ENCODE data around the gene GMPR2.

The GMPR2 gene

DNA sequence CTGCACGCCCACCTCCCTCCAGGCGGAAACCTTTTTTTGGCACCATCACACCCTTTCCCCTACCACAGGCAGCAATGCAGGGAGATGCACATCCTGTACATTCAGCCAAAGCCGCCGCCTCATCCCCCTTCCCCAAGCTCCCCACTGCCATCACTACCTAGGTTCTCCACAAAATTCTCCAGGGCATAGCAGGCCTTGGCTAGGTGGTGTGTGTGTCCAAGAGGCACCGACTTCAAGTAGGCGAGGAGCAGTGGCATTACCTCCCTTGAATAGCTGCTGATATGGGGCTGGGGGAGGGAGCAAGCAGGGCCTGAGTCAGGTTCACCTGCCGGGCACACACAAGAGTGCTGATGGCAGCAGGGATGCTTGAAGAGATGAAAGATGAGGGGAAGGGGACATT, 47.7 kb upstream of the GMPR2 start:
- H3K36me3 ChIP-seq (ENCODE audit: insufficient read depth, low read length): peaks cover 74% of the 10 kb centered on the region
- H3K9ac ChIP-seq (ENCODE audit: low read depth, low read length): no peak overlapping the region
- no peak for ATAC-seq (ENCODE audit: insufficient read depth, low read depth)
- H3K4me1 ChIP-seq (ENCODE audit: insufficient read depth, low read length): peaks cover 33% of the 10 kb centered on the region
- H3K27me3 ChIP-seq (ENCODE audit: insufficient read depth, low read length, poor library complexity): no peaks in the 10 kb centered on the region
- H4K20me1 ChIP-seq (ENCODE audit: insufficient read depth, low read length): peaks cover 17% of the 10 kb centered on the region; the same call in 1 of the 2 replicates
- no peaks in the 10 kb centered on the region for H3K9me3 ChIP-seq (ENCODE audit: insufficient read depth, low read length, severe bottlenecking)
- TF ChIP-seq EZH2 (IDR thresholded peaks at IDR 0.05; ENCODE audit: borderline replicate concordance, low read depth, low read length, severe bottlenecking) (no peak), CTCF (IDR thresholded peaks at IDR 0.05; ENCODE audit: borderline replicate concordance, extremely low read depth, low read length, poor library complexity, severe bottlenecking) (no peak)
- no peak overlapping the region for H3K4me2 ChIP-seq (ENCODE audit: insufficient read depth, low read length)
- no peak overlapping the region for H3K27ac ChIP-seq (ENCODE audit: low read length)
- DNase-seq: no peak
- peaks cover 18% of the 10 kb centered on the region for H3K79me2 ChIP-seq (ENCODE audit: insufficient read depth, low read length)
- no peak overlapping the region for H2AFZ ChIP-seq (ENCODE audit: low read depth, low read length)
- H3K4me3 ChIP-seq (ENCODE audit: low read depth in 1 of 2, low read length in 2 of 2): no peak overlapping the region

DNA sequence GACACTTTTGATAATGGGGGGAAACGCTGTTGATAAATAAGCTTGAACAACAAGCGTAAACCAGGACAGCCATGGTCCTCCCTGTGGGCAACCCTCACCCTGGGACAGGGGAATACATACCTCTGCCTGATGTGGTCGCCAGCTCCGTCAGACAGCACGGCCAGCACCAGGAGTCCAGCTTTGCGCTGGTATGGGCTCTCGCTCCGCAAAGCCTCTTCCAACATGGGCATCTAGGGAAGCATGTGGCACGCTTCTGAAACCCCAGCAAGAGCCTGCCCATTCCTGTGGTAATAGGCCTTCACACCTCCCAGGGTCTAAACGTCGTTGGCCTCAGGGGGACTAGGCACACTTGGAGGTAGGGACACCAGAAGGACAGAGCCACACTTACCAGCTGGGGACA, 47.0 kb upstream of the GMPR2 start:
- Histone ChIP-seq H3K4me3 (ENCODE audit: low read depth in 1 of 2, low read length in 2 of 2) (no peak overlapping the region), H3K9ac (ENCODE audit: low read depth, low read length) (no peak overlapping the region), H3K27ac (ENCODE audit: low read length) (no peak overlapping the region), H3K4me2 (ENCODE audit: insufficient read depth, low read length) (no peak overlapping the region), H4K20me1 (ENCODE audit: insufficient read depth, low read length) (peaks cover 14% of the 10 kb centered on the region; the same call in 1 of the 2 replicates), H3K9me3 (ENCODE audit: insufficient read depth, low read length, severe bottlenecking) (no peaks in the 10 kb centered on the region), H3K79me2 (ENCODE audit: insufficient read depth, low read length) (peaks cover 18% of the 10 kb centered on the region), H3K4me1 (ENCODE audit: insufficient read depth, low read length) (peaks cover 39% of the 10 kb centered on the region), H3K27me3 (ENCODE audit: insufficient read depth, low read length, poor library complexity) (no peaks in the 10 kb centered on the region), H3K36me3 (ENCODE audit: insufficient read depth, low read length) (peaks cover 69% of the 10 kb centered on the region), H2AFZ (ENCODE audit: low read depth, low read length) (no peak overlapping the region)
- DNase-seq (no peak), ATAC-seq (ENCODE audit: insufficient read depth, low read depth) (no peak)
- no peak for TF ChIP-seq CTCF (IDR thresholded peaks at IDR 0.05; ENCODE audit: borderline replicate concordance, extremely low read depth, low read length, poor library complexity, severe bottlenecking)
- no peak for TF ChIP-seq EZH2 (IDR thresholded peaks at IDR 0.05; ENCODE audit: borderline replicate concordance, low read depth, low read length, severe bottlenecking)

DNA sequence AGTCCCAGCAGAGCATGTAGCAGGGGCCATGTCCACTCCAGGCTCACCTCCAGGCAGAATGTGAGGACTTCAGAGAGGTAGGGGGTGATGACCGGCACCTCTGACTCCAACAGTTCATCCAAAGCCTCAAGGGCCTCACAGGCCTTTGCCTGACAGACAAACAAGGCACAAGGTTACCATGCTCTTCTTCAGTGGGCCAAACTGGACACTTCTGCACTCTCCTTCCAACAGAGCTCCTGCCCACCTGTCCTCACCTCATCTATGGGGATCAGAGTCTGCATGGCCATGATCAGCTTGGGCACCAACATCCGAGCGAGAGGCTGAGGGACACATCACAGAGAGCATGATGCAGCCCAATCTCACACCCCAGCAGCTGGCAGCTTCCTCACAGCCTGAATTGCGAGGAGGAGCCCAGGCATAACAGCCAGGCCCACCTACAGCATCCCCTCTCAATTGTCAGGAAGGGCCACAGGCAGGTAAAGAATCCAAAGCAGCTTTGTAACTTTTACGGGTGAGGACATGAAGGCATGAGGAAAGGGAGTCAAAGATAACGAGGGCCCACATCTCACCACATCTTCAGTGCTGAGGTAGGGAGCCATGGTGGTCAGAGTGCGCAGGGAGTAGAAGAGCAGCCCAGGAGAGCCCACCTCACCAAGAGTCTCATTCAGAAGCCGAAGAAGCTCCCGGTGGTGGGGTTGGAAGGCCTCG, 45.7 kb upstream of the GMPR2 start:
- peaks cover 62% of the 10 kb centered on the region for H3K36me3 ChIP-seq (ENCODE audit: insufficient read depth, low read length)
- H3K27ac ChIP-seq (ENCODE audit: low read length): no peak overlapping the region
- ATAC-seq (ENCODE audit: insufficient read depth, low read depth) (no peak), DNase-seq (no peak)
- no peak for TF ChIP-seq CTCF (IDR thresholded peaks at IDR 0.05; ENCODE audit: borderline replicate concordance, extremely low read depth, low read length, poor library complexity, severe bottlenecking)
- TF ChIP-seq EZH2 (IDR thresholded peaks at IDR 0.05; ENCODE audit: borderline replicate concordance, low read depth, low read length, severe bottlenecking): no peak
- H3K4me3 ChIP-seq (ENCODE audit: low read depth in 1 of 2, low read length in 2 of 2): peak overlapping the region in 1 of 2 experiments; percentile 86; a peak in 1 of 4 replicates
- no peak overlapping the region for H2AFZ ChIP-seq (ENCODE audit: low read depth, low read length)
- H3K27me3 ChIP-seq (ENCODE audit: insufficient read depth, low read length, poor library complexity): no peaks in the 10 kb centered on the region
- H3K4me1 ChIP-seq (ENCODE audit: insufficient read depth, low read length): peaks cover 39% of the 10 kb centered on the region
- peaks cover 22% of the 10 kb centered on the region for H3K79me2 ChIP-seq (ENCODE audit: insufficient read depth, low read length)
- H3K4me2 ChIP-seq (ENCODE audit: insufficient read depth, low read length): peak overlapping the region; percentile 92
- peak overlapping the region; percentile 13; the same call in 1 of the 2 replicates for H3K9ac ChIP-seq (ENCODE audit: low read depth, low read length)
- no peaks in the 10 kb centered on the region for H3K9me3 ChIP-seq (ENCODE audit: insufficient read depth, low read length, severe bottlenecking)
- H4K20me1 ChIP-seq (ENCODE audit: insufficient read depth, low read length): peaks cover 14% of the 10 kb centered on the region; the same call in 1 of the 2 replicates
